EH (cell line): Measurements from ENCODE around the gene FGA.

ENCODE experiments used
- DNase-seq: peaks from one replicate; pipeline ENCODE4 v3.0.0-alpha.2; 2015; ENCODE audit warnings: low read depth

Gene FGA

DNA sequence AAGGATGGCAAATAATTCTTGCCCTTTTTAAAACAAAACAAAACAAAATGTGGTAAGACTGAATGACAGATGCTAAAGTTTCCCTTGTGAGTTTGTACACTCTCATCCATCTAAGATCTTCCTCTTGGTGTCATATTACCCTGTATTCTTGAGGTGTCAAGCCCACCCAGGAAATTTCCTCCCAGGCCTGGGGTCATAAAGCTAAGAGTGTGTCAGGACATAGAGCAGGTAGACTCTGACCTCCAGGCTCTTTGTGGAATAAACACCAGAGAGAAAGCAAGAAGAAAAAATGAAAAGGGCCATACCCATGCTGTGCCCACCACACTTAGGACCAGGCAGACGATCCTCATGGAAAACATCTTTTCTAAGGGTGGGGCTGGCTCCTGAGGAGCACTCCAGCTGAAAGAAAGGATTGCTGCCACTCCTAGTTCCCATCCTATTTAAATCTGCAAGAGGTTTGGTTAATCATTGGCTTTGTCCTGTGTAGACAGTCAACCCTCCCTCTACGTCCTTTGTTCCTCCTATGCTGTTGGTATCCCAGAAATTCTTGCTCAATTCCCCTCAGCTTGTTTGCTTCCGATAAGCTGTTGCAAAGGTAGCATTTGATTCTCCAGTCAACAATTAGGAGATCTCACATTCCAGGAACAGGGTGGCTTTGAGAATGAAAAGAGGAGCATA, at the start of gene FGA:
TSS of gene FGA (minus strand) at position 414 of the 678 bp plus-strand sequence. CDS start at position 359, 55 bp downstream.
- no peak for DNase-seq

DNA sequence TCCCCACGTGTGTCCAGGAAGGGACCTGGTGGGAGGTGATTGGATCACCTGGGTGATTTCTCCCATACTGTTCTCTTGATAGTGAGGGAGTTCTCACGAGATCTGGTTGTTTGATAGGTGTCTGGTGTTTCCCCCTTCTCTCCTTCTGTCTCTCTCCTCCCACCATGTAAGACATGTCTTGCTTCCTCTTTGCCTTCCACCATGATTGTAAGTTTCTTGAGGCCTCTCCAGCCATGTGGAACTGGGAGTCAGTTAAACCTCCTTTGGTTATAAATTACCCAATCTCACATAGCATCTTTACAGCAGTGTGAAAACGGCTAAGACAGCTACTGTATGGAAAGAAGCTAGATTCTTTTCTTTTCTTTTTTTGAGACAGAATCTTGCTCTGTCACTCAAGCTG, 43.5 kb upstream of the FGA start:
- DNase-seq: no peak

DNA sequence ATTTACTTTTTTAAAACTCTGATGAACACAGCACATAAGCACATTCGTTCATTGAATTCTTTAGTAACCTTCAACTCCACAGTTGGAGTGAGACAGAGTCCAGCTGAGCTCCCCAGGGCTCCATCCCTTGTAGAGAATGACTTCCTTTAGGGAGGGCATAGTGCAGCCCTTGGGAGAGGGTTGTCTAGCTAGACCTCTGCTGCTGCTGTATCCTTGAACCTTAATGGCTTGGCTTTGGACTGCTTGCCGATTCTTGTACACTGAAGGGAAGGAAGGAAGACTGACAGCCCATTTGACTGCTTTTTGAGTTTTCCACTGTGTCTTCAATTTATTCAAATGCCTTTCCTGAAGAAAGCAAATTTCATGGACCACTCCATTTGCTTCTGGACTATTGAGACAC, 41.3 kb upstream of the FGA start:
- no peak for DNase-seq

DNA sequence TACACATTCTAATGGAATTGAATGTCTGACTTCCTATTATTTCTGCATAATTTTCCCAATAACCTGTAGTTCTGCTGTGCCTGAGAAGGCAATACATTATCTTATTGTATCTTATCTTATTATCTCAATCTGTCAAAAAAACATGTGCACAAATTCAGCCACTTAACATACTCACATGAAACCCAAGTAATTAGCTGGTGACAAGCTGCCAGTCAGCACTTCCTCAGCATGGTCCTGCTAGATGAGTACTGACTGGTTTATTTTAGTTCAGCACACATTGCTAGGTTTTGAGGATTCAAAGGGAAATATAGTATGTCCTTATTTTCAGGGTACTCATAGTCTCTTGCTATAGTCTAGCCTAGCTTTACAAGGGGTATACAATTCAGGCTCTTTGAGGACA, 39.8 kb upstream of the FGA start:
- DNase-seq: no peak

DNA sequence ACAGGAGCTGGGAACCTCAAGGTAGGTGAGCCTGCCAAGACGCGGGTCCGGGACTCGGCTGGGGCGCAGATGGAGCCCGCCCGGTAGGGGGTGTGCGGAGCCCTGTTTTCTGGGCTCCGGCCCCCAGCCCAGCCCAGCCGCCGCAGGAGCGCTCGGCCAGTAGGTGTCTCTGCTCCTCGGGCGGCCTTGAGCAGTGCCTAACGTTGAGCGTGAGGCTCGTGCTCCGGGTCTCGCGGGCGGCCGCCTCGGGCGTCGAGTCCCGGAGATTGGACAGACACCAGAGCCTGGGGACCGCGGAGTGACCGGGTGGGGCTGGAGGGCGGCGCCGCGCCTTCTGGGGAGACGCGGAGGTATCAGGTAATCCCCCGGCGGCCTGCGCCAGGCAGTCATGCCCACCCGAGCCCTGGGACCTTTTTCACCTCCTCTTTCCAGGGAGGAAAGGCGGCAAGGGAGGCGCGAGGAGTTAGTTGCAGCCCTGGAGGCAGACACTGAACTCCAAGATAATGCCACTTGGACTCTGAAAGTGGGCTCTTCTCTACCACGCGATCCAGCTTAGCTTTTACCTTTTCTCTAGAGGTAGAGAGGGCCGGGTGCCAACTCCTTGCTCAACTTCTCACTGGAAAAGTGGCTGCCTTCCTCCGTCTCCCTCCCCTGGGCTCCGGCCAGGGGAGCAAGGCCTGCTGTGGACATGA, 36.4 kb upstream of the FGA start:
- peak; percentile 36 for DNase-seq

DNA sequence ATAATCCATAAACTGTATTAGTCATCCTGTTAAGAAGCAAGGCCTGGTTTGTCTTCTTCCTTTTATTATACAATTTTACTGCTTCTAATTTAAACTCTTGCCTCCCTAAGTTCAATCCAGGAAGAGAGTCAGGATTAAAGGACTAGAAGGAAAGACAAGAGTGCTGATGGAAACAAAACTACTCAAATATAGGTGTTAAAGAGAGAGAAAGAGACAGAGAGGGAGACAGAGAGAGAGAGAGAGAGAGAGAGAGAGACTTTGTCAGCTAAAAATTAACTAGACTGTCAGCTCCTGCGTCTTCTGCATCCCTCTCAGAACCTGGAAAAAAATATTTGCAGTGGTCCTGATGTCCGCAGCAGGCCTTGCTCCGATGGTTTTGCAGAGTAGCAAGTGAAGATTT, 35.4 kb upstream of the FGA start:
- peak; percentile 0 for DNase-seq

DNA sequence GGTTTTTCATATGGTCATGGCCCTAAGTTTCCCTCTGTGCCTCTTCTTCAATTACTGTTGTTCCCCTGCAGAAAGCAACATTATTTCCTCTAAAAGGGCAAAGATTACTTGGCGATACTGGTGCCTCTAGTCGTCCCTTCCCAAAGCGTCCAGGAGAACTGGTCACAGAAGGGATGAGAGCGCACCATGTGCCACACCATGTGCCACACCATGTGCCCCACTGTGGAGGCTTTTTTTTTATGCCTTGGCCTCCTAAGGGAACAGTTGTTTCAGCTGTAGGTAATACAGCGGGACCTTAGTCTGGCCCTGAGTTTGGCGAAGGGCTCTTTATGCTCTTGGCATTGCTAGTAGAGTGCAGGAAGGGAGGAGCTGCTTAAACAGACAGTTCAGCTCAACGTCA, 33.5 kb upstream of the FGA start:
- DNase-seq: no peak

DNA sequence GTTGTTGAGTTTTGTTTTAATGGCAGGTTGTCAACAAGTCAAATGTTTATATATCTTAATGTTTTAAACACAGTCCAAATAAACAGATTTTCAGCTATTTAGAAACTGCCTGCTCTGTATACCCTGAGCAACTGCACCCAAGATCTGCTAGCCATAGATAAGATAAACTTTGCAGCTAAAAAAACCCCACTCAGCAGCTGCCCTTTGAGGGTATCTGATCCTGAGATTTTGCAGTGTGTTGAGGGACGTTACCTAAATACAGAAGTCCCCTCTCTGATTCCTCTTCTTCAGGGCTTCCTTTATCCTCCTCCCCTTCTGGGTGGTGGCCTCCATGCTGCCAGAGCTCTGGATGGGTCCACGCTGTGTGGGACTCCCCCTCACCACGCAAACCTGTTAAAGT, 32.9 kb upstream of the FGA start:
- DNase-seq: no peak

DNA sequence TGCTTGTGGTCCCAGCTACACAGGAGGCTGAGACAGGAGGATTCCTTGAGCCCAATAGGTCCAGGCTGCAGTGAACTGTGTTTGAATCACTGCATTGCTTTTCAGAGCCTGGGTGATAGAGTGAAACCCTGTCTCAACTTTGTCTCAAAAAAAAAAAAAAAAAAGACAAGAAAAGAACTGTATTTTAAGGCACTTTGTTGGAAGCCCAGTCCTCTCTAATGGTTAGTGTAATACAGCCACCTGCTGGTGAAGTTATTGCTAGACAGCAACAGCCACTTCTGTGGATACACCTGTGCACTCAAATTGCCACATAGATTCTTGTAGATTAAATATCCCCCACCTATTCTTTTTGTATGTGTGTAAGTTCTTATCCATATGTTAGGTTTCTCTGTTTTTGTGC, 32.1 kb upstream of the FGA start:
- DNase-seq: peak; percentile 34

DNA sequence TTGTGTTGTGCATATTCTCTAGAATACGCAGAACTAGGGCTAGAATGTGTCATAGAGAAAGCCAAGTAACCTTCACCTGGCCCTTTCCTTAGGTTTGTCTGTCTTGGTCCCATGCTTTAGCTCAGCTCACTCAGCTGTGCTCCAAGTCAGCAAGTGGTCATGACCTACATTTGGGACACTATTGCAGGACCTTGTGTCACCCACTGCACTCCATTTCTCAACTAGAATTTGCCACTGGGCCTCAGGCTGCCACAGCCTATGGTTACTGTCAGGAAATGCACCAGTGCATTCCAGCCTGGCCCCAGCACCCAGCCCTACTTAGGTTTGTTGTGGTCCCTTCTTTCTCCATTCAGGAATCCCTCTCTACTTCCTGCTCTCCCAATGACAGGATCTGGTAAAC, 29.6 kb upstream of the FGA start:
- DNase-seq: no peak

DNA sequence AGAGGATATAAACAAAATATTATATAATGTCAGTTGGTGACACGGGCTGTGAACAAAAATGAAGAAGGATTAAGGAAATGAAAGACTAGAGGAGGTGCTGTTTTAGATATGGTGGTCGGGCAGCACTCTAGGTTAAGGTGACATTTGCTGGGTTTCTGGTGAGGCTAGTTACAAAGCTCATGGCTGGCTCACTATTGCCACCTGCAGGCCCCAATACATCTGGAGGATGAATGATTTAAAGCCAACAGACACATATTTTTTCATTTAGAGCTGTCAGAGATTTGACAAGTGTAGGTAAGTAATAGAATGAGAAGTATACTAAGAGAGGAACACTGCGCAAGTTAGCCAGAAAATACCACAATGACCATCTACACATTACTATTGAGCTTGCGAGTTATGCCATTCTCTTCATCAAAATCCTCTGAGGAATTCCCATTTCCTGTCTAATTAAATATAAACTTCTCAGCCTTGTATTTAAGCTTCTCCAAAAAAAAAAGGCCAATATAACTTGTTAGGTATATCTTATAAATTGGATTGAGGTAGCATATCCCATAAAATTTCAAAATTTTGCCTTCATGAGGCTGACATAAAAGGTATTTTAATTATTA, 28.3 kb upstream of the FGA start:
- peak; percentile 54 for DNase-seq

DNA sequence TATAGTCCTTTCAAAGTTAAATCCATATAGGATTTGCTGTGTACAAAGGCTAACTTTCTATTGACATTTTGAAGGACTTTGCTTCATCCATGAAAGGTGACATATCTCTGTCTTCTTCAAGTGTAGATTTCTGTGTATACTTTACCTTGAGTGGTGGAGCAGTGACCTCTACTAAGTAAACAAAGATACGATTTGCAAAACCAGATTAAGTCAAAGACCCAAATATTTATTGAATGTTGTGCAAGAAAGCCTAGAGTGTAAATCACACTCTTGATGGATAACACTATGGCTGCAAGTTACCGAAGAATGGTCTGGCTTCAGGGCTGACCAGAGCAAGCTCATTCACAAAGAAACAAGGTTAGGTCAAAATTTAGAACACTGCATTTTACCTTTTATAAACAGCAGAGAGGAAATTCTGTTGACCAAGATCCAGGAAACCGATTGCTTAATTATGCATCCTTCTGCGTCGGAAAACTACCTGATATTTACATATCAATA, 27.3 kb upstream of the FGA start:
- no peak for DNase-seq

DNA sequence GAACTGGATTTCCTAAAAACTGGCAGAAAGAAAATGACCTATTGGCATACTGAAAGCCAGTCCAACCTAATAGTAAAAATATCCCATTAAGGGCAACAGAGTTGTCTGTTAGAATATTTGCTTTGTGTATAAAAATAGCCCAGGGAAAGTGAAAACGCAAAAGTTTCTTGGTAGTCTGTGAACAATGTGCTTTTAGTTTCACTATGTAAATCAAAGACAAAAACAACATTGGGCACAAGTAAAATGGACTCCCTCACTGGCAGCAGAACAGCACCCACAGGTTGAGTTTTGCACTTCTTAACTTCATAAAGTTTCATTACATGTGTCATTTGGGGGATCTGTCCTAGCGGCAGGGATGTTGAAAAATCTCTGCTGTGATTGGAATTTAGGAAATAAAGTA, 26.2 kb upstream of the FGA start:
- no peak for DNase-seq

DNA sequence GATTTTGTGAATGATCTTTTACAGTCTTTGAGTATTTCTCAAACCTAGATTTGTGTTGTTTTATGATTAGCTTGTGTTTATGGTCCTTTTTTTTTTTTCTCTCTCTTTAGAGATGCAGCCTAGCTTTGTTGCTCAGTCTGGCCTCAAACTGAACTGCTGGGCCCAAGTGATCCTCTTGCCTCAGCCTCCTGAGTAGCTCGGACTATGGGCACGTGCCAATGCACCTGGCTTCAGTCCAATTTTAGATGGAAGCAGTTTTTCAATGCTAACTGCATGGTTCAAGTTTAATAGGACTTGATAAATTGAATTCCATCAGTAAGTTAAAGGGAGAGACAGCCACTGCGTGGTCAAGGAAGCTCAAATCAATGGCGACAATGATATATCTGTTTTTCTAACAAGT, 25.7 kb upstream of the FGA start:
- DNase-seq: no peak

DNA sequence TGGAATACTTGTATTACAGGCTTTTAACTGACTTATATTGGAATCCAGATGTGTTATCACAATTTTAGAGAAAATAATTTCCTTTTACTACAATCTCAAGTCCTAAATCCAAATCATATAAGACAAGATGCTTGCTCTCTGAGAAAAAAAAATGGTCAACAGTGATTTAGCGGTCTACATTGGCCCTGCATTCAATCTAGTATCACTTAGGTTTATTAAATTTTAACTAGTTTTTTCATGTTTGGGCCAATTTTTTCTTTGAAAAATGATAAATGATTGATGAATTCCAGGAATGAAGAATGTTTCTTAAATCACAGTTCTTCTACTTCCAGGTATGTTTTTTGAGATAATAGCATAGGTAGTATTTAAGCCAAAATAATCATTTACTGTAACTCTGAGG, 24.7 kb upstream of the FGA start:
- no peak for DNase-seq

DNA sequence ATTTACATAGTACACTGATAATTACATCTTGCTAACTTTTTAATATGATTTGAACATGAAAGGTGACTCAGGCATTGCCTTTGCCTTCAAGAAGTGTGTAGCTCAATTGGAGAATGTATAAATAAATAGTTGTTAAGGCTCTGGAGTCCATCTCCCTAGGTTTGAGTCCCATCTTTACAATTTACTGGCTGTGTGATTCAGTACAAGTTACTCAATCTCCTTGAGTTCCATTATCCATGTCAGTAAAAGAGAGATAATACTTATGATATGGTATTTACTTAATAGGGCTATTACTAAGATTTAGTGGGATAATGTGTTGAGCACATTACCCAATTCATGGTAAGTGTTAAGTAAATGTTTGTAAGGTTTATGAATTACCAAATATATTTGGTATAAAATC, 23.8 kb upstream of the FGA start:
- no peak for DNase-seq

DNA sequence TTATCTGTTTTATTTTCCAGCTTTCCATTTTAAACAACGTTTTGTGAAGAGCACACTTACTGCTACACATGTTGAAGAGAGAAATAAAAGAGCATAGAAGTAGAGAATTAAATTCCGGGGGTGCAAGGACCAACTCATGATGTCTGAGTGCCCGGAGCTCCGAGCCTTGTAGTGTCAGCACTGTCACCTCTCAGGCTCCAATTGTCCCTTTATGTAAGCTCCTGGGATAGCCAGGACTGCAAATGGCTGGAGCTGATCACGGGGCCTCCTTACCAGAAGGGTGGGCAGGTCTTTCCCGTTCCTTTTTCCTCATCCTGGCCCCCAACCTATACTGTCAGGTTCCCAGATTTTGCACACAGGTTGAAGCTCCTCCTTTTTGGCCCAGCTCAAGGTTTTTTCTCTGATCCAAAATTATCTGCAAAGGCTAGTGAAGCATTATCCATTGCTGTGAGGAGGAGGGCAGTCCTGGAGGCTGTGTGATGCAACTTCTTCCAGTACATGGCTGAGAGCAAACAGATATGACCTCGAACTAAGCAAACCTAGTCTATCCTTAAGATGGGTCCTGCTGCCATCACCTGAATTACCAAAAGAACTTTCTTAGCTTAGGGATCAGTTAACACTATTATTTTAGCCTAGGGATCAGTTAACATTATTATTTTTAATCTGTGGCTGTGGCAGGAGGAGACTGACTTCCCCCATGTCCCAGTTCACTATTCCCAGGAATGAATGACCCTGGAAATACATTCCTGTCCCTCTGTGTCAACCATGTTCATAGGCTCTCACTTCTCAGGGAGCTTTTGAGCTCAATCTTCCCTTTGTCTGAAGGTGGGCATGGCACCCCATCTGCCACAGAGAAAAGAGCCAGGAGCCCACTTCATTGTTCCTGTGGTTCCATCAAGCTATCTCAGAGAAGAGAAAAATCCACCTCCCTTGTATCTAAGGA, 22.2 kb upstream of the FGA start, which contains the start of gene FGG:
TSS of gene FGG (minus strand) at position 185 of the 943 bp plus-strand sequence. CDS start at position 138, 47 bp downstream.
- no peak for DNase-seq

DNA sequence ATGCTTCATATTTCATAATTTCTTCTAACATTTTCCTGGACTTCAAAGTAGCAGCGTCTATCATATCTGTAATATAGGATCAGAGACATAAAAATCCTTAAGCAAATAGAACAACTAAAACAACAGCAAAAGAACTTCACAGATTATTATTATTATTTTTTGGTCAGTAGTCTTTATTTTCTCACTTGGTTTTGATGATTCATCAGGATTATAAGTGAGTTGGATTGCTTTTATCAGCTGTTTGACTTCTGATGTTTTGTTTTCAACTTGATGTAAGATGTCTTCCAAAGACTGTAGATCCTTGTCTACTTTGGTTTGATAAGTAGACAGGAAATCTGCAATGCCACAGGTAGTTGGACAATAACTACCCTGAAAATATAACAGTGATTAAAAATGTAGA, 21.3 kb upstream of the FGA start:
- no peak for DNase-seq

DNA sequence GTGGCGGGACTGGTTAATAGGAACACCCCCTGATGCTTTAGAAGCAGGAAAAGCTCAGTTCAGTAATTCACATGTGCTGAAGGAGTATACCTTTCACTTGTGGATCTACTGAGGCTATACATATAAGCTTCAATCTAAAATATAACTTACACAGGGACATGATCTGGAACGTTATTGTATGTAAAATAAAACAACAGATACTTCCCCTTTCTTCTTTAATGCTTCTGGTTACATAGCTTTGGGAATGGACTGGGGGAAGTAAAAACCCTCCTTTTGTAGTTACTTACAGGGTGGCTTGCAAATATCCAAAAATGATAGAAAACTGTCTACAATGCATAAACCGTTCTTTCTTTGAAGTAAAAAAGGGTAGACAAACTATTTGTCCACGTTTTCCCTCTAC, 20.0 kb upstream of the FGA start:
- no peak for DNase-seq

DNA sequence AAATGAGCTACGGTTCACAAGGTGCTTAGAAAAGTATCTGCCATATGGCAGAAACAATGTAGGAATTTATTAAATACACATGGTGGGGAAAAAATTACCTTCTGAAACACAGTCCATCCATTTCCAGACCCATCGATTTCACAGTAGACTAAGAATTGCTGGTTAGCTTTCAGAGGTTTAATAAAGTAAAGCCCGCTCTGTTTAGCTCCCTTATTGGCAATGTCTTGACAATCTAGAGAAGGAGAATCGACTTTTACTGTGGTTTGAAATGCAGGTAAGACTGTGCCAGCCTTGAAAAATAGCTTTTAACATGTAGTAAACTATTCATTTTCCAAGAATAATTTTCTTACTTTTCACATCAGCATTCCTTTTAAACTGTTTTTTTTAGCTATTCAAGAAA, 19.0 kb upstream of the FGA start:
- no peak for DNase-seq

DNA sequence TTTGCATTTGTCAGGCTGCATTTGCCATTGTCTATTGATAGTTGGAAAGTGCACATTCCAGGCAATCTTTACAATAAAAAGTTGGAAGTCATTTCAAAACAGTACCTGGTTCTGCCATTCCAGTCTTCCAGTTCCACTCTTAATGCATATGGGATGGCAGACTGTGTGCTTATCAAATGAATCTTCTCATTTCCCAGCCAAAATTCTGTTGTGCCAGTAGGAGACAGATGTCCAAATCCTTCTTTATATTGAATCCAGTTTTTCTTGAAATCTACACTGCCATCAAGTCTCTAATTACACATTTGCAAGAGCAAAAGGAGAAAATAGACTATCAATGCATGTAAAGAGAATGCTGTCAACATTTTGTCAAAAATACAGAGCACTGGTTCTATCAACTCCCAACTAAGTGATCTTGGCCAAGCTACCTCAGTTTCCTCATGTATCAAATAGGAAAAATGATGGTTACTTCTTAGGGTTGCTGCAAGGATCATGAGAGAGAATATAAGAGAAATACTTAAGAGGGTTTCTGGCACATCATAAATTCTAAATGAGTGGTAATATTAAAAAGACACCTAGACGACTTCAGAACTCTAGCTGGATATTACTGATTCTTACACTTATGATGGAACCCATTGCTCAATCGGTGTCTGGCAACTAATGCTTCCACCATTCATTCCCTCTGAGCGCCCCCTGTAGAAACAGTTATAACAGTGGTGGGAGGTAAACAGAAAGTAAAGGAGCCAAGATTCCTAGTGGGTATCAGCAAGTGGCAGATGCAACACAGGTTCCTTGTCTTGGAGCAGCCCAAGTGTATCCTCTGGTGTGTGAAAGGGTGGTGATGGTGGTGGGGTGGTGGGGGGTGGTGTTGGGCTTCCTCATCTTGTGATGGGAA, 18.1 kb upstream of the FGA start:
- DNase-seq: no peak
